Ascending aorta (tissue), 2 donors: ENCODE data around the gene DOCK9. TPM values are rescaled to one million over a fixed set of nuclear protein-coding genes. Genes with fewer than 3 reads are reported as not detected.

Experiments
- DNase-seq, 2 donors: peaks; one replicate each; pipeline ENCODE4 v3.0.0-alpha.2; 2019; ENCODE audit warnings: low spot score in 2 of 2
- H3K27ac ChIP-seq, 2 donors: fragments of 200-600 bp; sonication (generic); one replicate each; pipeline ENCODE4 v1.5.1; 2016 to 2017; ENCODE audit warnings: mild to moderate bottlenecking in 1 of 2
- H3K27me3 ChIP-seq: fragments of 200-600 bp; sonication (generic); one replicate; pipeline ENCODE4 v1.5.1; 2017
- H3K36me3 ChIP-seq, 2 donors: fragments of 200-600 bp; sonication (generic); one replicate each; pipeline ENCODE4 v1.5.1; 2016
- H3K4me1 ChIP-seq, 2 donors: fragments of 200-600 bp; sonication (generic); one replicate each; pipeline ENCODE4 v1.5.1; 2016 to 2017; ENCODE audit warnings: mild to moderate bottlenecking in 1 of 2
- H3K4me3 ChIP-seq, 2 donors: fragments of 200-600 bp; sonication (generic); one replicate each; pipeline ENCODE4 v1.5.1; 2016 to 2017; ENCODE audit warnings: mild to moderate bottlenecking in 1 of 2
- H3K9me3 ChIP-seq, 2 donors: fragments of 200-600 bp; sonication (generic); one replicate each; pipeline ENCODE4 v1.5.1; 2016
- intact Hi-C: fragments of 100-400 bp; cut with DNase I; formaldehyde crosslinking; loops from one replicate; pipeline ENCODE4 v1.15.1; 2023
- total RNA-seq: library from RNA; depleted of rRNA; stranded (reverse); fragments of >200 nt; gene quantifications from one replicate; pipeline ENCODE4 v1.1.0, GENCODE V29; 2016
- TF ChIP-seq, protein P1 (sequence below), 3 experiments: fragments of 200-600 bp in 2 of 3; fragments of 450-650 bp in 1 of 3; sonication (generic) in 2 of 3; IDR thresholded peaks; one replicate each; pipeline ENCODE4 v1.5.1; 2016 to 2019; ENCODE audit warnings: antibody characterized with exemption in 3 of 3, mild to moderate bottlenecking in 1 of 3, moderate library complexity in 1 of 3

DOCK9 gene
- total RNA-seq, 1 donor from 2014 or later = 88.2 TPM

- Histone ChIP-seq H3K27ac (no peak overlapping the region), H3K27me3 (no peaks in the 10 kb centered on the region), H3K4me1 (peaks cover 0 to 4% of the 10 kb centered on the region in 2 donors), H3K36me3 (peaks cover 4 to 17% of the 10 kb centered on the region in 2 donors), H3K4me3 (no peak overlapping the region), H3K9me3 (no peaks in the 10 kb centered on the region)
- DNase-seq = no peak
- intact Hi-C loops = loop anchor here (10.0 kb wide), 2 partner anchors 174 to 274 kb away; partner anchors contain the start of gene STK24
- TF ChIP-seq, protein P1, sequence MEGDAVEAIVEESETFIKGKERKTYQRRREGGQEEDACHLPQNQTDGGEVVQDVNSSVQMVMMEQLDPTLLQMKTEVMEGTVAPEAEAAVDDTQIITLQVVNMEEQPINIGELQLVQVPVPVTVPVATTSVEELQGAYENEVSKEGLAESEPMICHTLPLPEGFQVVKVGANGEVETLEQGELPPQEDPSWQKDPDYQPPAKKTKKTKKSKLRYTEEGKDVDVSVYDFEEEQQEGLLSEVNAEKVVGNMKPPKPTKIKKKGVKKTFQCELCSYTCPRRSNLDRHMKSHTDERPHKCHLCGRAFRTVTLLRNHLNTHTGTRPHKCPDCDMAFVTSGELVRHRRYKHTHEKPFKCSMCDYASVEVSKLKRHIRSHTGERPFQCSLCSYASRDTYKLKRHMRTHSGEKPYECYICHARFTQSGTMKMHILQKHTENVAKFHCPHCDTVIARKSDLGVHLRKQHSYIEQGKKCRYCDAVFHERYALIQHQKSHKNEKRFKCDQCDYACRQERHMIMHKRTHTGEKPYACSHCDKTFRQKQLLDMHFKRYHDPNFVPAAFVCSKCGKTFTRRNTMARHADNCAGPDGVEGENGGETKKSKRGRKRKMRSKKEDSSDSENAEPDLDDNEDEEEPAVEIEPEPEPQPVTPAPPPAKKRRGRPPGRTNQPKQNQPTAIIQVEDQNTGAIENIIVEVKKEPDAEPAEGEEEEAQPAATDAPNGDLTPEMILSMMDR (IDR thresholded peaks at IDR 0.05) = no peak
Measured at GRCh38 chr13:98848746-98849145, 129.1 kb downstream of the DOCK9 start.

- no peak overlapping the region for H3K27ac ChIP-seq
- TF ChIP-seq, protein P1 (IDR thresholded peaks at IDR 0.05) = no peak
- no peaks in the 10 kb centered on the region for H3K9me3 ChIP-seq
- H3K4me1 ChIP-seq = no peaks in the 10 kb centered on the region
- H3K4me3 ChIP-seq = no peak overlapping the region
- no peak for DNase-seq
- intact Hi-C loops = loop anchor here (10.0 kb wide), 2 partner anchors 173 to 273 kb away; partner anchors contain the start of gene STK24
- H3K27me3 ChIP-seq = no peaks in the 10 kb centered on the region
- H3K36me3 ChIP-seq = peaks cover 4 to 17% of the 10 kb centered on the region in 2 donors
Measured at GRCh38 chr13:98847780-98848179, 130.1 kb downstream of the DOCK9 start.

DNA sequence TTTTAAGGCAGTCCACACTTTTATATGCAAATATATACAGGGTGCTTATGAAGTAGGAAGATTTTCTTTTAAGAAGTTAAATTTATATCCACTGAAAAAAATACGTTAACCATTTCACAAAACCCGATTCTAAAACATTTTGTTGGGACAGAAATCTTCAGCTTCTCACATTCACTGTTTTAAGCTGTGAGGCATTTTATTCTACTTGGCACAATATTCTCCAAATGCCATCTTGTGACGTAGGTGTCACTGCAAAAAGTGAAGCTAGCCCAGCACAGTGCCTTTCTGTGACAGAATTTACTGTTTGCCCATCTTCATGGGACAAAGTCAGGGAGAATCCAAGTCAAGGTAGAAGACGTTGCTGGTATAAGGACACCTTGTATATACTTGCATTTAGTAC is 130.9 kb downstream of the DOCK9 start:
- Histone ChIP-seq H3K4me3 (no peak overlapping the region), H3K4me1 (no peaks in the 10 kb centered on the region), H3K27me3 (no peaks in the 10 kb centered on the region), H3K9me3 (no peaks in the 10 kb centered on the region), H3K27ac (no peak overlapping the region), H3K36me3 (peaks cover 4 to 17% of the 10 kb centered on the region in 2 donors)
- no peak for DNase-seq
- TF ChIP-seq, protein P1 (IDR thresholded peaks at IDR 0.05) = no peak
- intact Hi-C loops = loop anchor here (10.0 kb wide), 2 partner anchors 172 to 272 kb away; partner anchors contain the start of gene STK24

- no peak overlapping the region for H3K4me3 ChIP-seq
- intact Hi-C loops = loop anchor here (10.0 kb wide), 2 partner anchors 172 to 272 kb away; partner anchors contain the start of gene STK24
- no peaks in the 10 kb centered on the region for H3K4me1 ChIP-seq
- H3K27me3 ChIP-seq = no peaks in the 10 kb centered on the region
- H3K36me3 ChIP-seq = peaks cover 4 to 17% of the 10 kb centered on the region in 2 donors
- TF ChIP-seq, protein P1 (IDR thresholded peaks at IDR 0.05) = no peak
- no peak overlapping the region for H3K27ac ChIP-seq
- no peak for DNase-seq
- H3K9me3 ChIP-seq = no peaks in the 10 kb centered on the region
Measured at GRCh38 chr13:98846521-98846920, 131.3 kb downstream of the DOCK9 start.

GRCh38 chr13:98845742-98846141 is 132.1 kb downstream of the DOCK9 start:
- no peak for DNase-seq
- TF ChIP-seq, protein P1 (IDR thresholded peaks at IDR 0.05) = no peak
- H3K4me1 ChIP-seq = no peaks in the 10 kb centered on the region
- H3K27ac ChIP-seq = no peak overlapping the region
- intact Hi-C loops = loop anchor here (10.0 kb wide), 2 partner anchors 171 to 271 kb away; partner anchors contain the start of gene STK24
- no peaks in the 10 kb centered on the region for H3K9me3 ChIP-seq
- H3K4me3 ChIP-seq = no peak overlapping the region
- H3K27me3 ChIP-seq = no peaks in the 10 kb centered on the region
- peaks cover 4 to 17% of the 10 kb centered on the region in 2 donors for H3K36me3 ChIP-seq
